Lower leg skin (tissue), 4 donors: ENCODE measurements around the gene SMPD2. TPM values are rescaled to one million over a fixed set of nuclear protein-coding genes. Genes with fewer than 3 reads are reported as not detected.

Experiments
- DNase-seq, 2 donors: peaks; one replicate each; pipeline ENCODE4 v3.0.0-alpha.2; 2019; ENCODE audit warnings: low spot score in 2 of 2
- H3K4me3 ChIP-seq: fragments of 200-600 bp; sonication (generic); 2 replicates; pipeline ENCODE4 v1.5.1; 2017; ENCODE audit warnings: mild to moderate bottlenecking, low read depth; ENCODE audit not compliant: poor library complexity, severe bottlenecking
- CTCF ChIP-seq, 3 donors: fragments of 450-650 bp; IDR thresholded peaks; one replicate each; pipeline ENCODE4 v1.5.1; 2016; ENCODE audit warnings: antibody characterized with exemption in 3 of 3, mild to moderate bottlenecking in 3 of 3, moderate library complexity in 2 of 3
- POLR2A ChIP-seq, 2 donors: fragments of 450-650 bp; IDR thresholded peaks; one replicate each; pipeline ENCODE4 v1.6.1; 2016 to 2017; ENCODE audit warnings: antibody characterized with exemption in 2 of 2, mild to moderate bottlenecking in 1 of 2, moderate library complexity in 1 of 2
- WGBS, 2 donors: methylation state at CpG; one replicate each; pipeline ENCODE4 v1.1.5; 2018; 5-methylcytosine and 5-hydroxymethylcytosine counted together
- intact Hi-C: fragments of 100-400 bp; cut with DNase I; formaldehyde crosslinking; loops from one replicate; pipeline ENCODE4 v1.15.0; 2023; ENCODE audit warnings: low total_unique reads
- total RNA-seq, 4 donors: library from RNA; depleted of rRNA; stranded (reverse); fragments of >200 nt; gene quantifications; one replicate each; pipeline ENCODE4 v1.1.0, GENCODE V29; 2016

The SMPD2 gene
- total RNA-seq, 4 donors from 2014 or later = 17.4 to 24.9 (median 20.8) TPM

GRCh38 chr6:109455437-109456110 lies 15.1 kb downstream of the SMPD2 start, which contains the start of gene MICAL1:
Gene MICAL1, minus strand, starts transcription at chr6:109455772. Its CDS starts 1,576 bp downstream, at chr6:109454196.
- TF ChIP-seq POLR2A (IDR thresholded peaks at IDR 0.05) = no peak
- no peak for TF ChIP-seq CTCF (IDR thresholded peaks at IDR 0.05)
- intact Hi-C loops = no loop called here
- WGBS, 2 donors = 0 to 1% methylated on average over 16 to 33 of the region's 70 CpGs
- DNase-seq = peak; percentile 62 to 94
- peak within 1 kb of the TSS; percentile 46 for H3K4me3 ChIP-seq

GRCh38 chr6:109456111-109456583 lies 15.6 kb downstream of the SMPD2 start:
- peak in 1 of 2 donors; percentile 90 for DNase-seq
- intact Hi-C loops = no loop called here
- peak overlapping the region; percentile 46 for H3K4me3 ChIP-seq
- no peak for TF ChIP-seq CTCF (IDR thresholded peaks at IDR 0.05)
- TF ChIP-seq POLR2A (IDR thresholded peaks at IDR 0.05) = no peak
- 12 to 14% methylated on average over 17 to 33 of the region's 38 CpGs for WGBS, 2 donors

- TF ChIP-seq CTCF (IDR thresholded peaks at IDR 0.05) (no peak), POLR2A (IDR thresholded peaks at IDR 0.05) (no peak)
- 26 to 27% methylated on average over 16 of the region's 16 CpGs for WGBS, 2 donors
- peak; percentile 77 to 95 for DNase-seq
- no peak overlapping the region for H3K4me3 ChIP-seq
- intact Hi-C loops = no loop called here
Observed at GRCh38 chr6:109456710-109457561, 16.4 kb downstream of the SMPD2 start.

- intact Hi-C loops = no loop called here
- DNase-seq = no peak
- WGBS, 2 donors = 56 to 60% methylated on average over 6 of the region's 6 CpGs
- H3K4me3 ChIP-seq = no peak overlapping the region
- TF ChIP-seq POLR2A (IDR thresholded peaks at IDR 0.05) (no peak), CTCF (IDR thresholded peaks at IDR 0.05) (no peak)
Observed at GRCh38 chr6:109457562-109457996, 17.1 kb downstream of the SMPD2 start.

- no peak overlapping the region for H3K4me3 ChIP-seq
- intact Hi-C loops = no loop called here
- no peak for DNase-seq
- 78 to 82% methylated on average over 5 of the region's 5 CpGs for WGBS, 2 donors
- TF ChIP-seq POLR2A (IDR thresholded peaks at IDR 0.05) = no peak
- no peak for TF ChIP-seq CTCF (IDR thresholded peaks at IDR 0.05)
Observed at GRCh38 chr6:109458774-109459531, 18.4 kb downstream of the SMPD2 start.
